Right lobe of liver (tissue), 6 donors: ENCODE results near the gene YJEFN3. TPM values are rescaled to one million over a fixed set of nuclear protein-coding genes. Genes with fewer than 3 reads are reported as not detected.

ENCODE experiments used
- ATAC-seq, 4 donors: fragments of 200-7000 bp; cut with Tn5 transposase; one replicate each; pipeline ENCODE4 v1.9.1; 2020; ENCODE audit warnings: mild to moderate bottlenecking in 4 of 4, moderate library complexity in 4 of 4
- DNase-seq, 3 donors: peaks; one replicate each; pipeline ENCODE4 v3.0.0-alpha.2; 2020
- H3K27ac ChIP-seq, 3 donors: fragments of 200-600 bp; one replicate each; pipeline ENCODE4 v1.8.0; 2022
- H3K27me3 ChIP-seq, 2 donors: fragments of 200-600 bp; one replicate each; pipeline ENCODE4 v1.8.0; 2022
- H3K36me3 ChIP-seq, 4 donors: fragments of 200-600 bp; sonication (generic) in 1 of 4; one replicate each; pipeline versions ENCODE4 v1.5.1 to v1.8.0; 2017 to 2022; ENCODE audit warnings: control low read depth in 1 of 4
- H3K4me1 ChIP-seq, 4 donors: fragments of 200-600 bp; sonication (generic) in 1 of 4; one replicate each; pipeline versions ENCODE4 v1.5.1 to v1.8.0; 2017 to 2022; ENCODE audit warnings: control low read depth in 1 of 4
- H3K4me3 ChIP-seq, 3 donors: fragments of 200-600 bp; one replicate each; pipeline ENCODE4 v1.8.0; 2022
- H3K9me3 ChIP-seq, 4 donors: fragments of 200-600 bp; sonication (generic) in 1 of 4; one replicate each; pipeline versions ENCODE4 v1.5.1 to v1.8.0; 2017 to 2022; ENCODE audit warnings: control low read depth in 1 of 4
- POLR2A ChIP-seq: fragments of 450-650 bp; IDR thresholded peaks from one replicate; pipeline ENCODE4 v1.6.1; 2017; ENCODE audit warnings: antibody characterized with exemption, mild to moderate bottlenecking
- WGBS: methylation state at CpG from one replicate; pipeline ENCODE4 v1.1.6; 2018; ENCODE audit warnings: low coverage, low lambda C conversion rate; ENCODE audit not compliant: insufficient coverage; ENCODE audit errors: missing lambda C conversion rate; 5-methylcytosine and 5-hydroxymethylcytosine counted together
- intact Hi-C, 2 donors: fragments of 100-400 bp; cut with DNase I; formaldehyde crosslinking; loops; one replicate each; pipeline versions ENCODE4 v1.11.2 to v1.14.1; 2022
- total RNA-seq, 6 experiments: library from RNA; depleted of rRNA in 2 of 6; stranded (reverse); fragments of >200 nt in 2 of 6; fragmentation: NEBNext Ultra II Directional in 3 of 6; extraction: Animal tissue kit (Norgen Biotek cat#: 25700) in 3 of 6; gene quantifications; one replicate each; pipeline versions ENCODE4 v1.1.0 to v1.2.4, GENCODE V29; 2016 to 2023
- TF ChIP-seq, protein P1 (sequence below), 4 donors: fragments of 200-600 bp in 3 of 4; fragments of 450-650 bp in 1 of 4; IDR thresholded peaks; one replicate each; pipeline versions ENCODE4 v1.5.1 to v1.8.0; 2016 to 2022; ENCODE audit warnings: antibody characterized with exemption in 4 of 4, mild to moderate bottlenecking in 2 of 4
- donor health status: DM: no; HTN: yes; CAD: no.
- donor health status: DM: no; HTN: no; CAD: no.
- donor health status: DM: no; HTN: no; CAD: no.
- donor health status: DM: no; HTN: yes; CAD: no.
- donor health status: DM: no; HTN: yes; CAD: no.

YJEFN3 gene
- total RNA-seq, 6 experiments from 2014 or later, result 0.31 to 4.2 (median 1.8) TPM

DNA sequence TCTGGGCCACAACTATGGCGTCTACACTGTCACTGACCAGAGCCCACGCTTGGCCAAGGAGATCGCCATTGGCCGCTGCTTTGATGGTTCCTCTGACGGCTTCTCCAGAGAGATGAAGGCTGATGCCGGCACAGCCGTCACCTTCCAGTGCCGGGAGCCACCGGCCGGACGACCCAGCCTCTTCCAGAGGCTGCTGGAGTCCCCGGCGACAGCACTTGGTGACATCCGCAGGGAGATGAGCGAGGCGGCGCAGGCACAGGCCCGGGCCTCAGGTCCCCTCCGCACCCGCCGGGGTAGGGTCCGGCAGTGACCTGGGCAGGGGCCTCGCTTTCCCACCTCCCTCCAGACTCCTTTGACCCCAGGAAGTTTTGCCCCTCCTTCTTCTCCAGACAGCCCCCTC is 17.0 kb downstream of the YJEFN3 start:
- TF ChIP-seq, protein P1, sequence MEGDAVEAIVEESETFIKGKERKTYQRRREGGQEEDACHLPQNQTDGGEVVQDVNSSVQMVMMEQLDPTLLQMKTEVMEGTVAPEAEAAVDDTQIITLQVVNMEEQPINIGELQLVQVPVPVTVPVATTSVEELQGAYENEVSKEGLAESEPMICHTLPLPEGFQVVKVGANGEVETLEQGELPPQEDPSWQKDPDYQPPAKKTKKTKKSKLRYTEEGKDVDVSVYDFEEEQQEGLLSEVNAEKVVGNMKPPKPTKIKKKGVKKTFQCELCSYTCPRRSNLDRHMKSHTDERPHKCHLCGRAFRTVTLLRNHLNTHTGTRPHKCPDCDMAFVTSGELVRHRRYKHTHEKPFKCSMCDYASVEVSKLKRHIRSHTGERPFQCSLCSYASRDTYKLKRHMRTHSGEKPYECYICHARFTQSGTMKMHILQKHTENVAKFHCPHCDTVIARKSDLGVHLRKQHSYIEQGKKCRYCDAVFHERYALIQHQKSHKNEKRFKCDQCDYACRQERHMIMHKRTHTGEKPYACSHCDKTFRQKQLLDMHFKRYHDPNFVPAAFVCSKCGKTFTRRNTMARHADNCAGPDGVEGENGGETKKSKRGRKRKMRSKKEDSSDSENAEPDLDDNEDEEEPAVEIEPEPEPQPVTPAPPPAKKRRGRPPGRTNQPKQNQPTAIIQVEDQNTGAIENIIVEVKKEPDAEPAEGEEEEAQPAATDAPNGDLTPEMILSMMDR (IDR thresholded peaks at IDR 0.05), result no peak
- TF ChIP-seq POLR2A, result no peak
- DNase-seq (no peak), ATAC-seq (no peak)
- intact Hi-C loops, result loop anchor here in 1 of 2 donors (10.0 kb wide), 1 partner anchor 409 kb away; no protein-coding TSS in a partner anchor
- no peaks in the 10 kb centered on the region for H3K9me3 ChIP-seq
- WGBS, result 62% methylated on average over 3 of the region's 23 CpGs
- no peaks in the 10 kb centered on the region for H3K4me1 ChIP-seq
- H3K27ac ChIP-seq, result no peak overlapping the region
- no peaks in the 10 kb centered on the region for H3K36me3 ChIP-seq
- no peaks in the 10 kb centered on the region for H3K27me3 ChIP-seq
- H3K4me3 ChIP-seq, result no peak overlapping the region

DNA sequence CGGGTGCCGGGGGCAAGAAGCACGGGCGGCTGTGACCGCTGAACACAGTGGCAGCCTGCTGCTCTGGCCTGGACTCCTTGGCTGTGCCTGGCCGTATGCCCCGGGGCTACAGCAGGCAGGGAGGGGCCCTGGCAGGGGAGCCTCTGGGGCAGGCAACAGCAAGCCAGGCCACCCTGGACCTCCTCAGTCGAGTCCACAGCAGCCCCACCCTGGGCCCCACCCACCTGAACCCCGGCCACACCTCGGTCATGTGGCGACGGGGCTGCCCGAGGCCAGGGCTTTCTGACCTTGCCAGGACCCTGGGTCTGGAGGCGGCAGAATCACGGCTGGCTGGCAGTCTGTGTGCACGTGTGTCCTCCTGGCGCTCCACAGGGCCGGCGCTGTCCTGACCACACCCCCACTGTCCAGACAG is 18.0 kb downstream of the YJEFN3 start:
- Histone ChIP-seq H3K4me1 (no peaks in the 10 kb centered on the region), H3K36me3 (no peaks in the 10 kb centered on the region), H3K9me3 (no peaks in the 10 kb centered on the region), H3K4me3 (no peak overlapping the region), H3K27ac (no peak overlapping the region), H3K27me3 (no peaks in the 10 kb centered on the region)
- 70% methylated on average over 2 of the region's 19 CpGs for WGBS
- ATAC-seq (no peak), DNase-seq (no peak)
- intact Hi-C loops, result loop anchor here in 1 of 2 donors (10.0 kb wide), 1 partner anchor 408 kb away; no protein-coding TSS in a partner anchor
- TF ChIP-seq, protein P1 (IDR thresholded peaks at IDR 0.05), result no peak
- TF ChIP-seq POLR2A, result no peak

DNA sequence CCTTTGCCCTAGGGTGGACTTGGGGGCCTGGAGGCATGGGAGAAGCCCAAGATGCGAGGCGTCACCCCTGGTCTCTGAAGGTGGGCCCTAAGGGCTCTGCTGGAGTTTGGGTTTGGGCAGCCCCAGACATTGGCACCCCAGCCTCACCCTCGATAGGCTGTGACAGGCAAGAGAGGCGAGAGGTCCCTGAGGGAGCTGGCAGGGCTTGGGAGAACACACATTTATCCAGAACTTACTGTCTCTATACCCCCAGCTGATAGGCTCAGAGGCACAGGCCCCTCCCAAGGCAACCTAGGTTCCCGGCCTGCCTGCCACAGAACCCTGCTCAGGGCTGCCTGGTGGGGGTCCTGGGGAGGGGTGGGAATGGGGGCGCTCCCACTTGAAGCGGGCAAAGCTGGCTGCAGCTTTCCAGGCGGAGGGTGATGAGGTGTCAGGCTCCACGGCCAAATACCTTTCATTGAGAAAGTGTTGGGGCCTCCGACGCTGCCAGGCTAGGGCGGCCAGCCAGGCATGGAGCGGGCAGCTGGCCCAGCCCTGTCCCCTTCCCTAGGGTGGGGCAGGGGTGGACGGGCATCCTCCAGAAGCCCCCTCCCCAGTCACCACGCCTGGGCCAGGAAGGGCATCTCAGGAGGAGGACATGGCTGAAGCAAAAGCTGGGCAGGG is 19.1 kb downstream of the YJEFN3 start:
- no peak for ATAC-seq
- no peaks in the 10 kb centered on the region for H3K9me3 ChIP-seq
- intact Hi-C loops, result loop anchor here in 1 of 2 donors (10.0 kb wide), 1 partner anchor 407 kb away; no protein-coding TSS in a partner anchor

DNA sequence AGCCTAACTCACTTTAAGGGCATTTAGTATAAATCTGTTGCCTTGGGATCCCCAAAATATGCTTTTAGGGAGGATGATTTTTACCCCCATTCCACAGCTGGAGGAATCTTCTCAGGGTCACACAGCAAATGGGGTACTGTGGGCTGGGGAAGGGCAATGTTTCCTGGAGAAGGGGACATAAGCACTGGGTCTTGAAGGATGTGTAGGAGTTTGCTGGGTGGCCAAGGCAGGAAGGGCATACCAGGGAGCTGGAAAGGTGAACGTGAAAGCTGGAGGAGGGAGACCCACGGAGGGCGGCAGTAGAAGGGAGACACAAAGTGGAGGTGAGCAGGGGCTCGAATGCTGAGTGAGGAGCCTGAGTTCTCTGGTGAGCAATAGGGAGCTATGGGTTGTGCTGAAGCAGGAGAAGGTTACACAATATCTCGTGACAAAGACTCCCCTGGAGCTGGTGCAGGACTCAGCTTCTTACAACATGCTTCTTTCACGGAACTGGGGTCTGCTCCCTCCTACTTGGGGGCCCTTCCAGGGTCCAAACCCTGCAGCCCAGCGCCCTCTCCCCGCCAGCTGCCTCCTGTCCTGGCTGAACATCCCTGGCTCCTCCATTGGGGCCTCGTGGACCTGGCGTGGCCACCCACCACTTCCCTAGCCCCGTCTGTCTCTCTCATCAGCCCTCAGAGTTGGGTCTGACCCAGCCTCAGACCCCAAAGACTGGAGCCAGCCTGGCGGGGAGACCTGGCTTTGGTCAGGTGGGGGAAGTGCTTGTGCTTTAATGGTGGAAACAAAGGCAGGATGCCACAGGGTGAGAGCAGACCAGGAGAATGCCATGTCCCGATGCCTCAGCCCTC is 20.4 kb downstream of the YJEFN3 start:
- H3K4me3 ChIP-seq, result no peak overlapping the region
- WGBS, result 16% methylated on average over 6 of the region's 13 CpGs
- H3K27ac ChIP-seq, result no peak overlapping the region
- H3K36me3 ChIP-seq, result no peaks in the 10 kb centered on the region
- no peaks in the 10 kb centered on the region for H3K4me1 ChIP-seq
- H3K27me3 ChIP-seq, result no peaks in the 10 kb centered on the region
- ATAC-seq, result no peak
- H3K9me3 ChIP-seq, result no peaks in the 10 kb centered on the region
- intact Hi-C loops, result loop anchor here in 1 of 2 donors (10.0 kb wide), 1 partner anchor 406 kb away; no protein-coding TSS in a partner anchor
- TF ChIP-seq, protein P1 (IDR thresholded peaks at IDR 0.05), result no peak
- no peak for TF ChIP-seq POLR2A
- DNase-seq, result no peak

More for the DNA sequence above, 19.1 kb downstream of the YJEFN3 start:
- Histone ChIP-seq H3K27me3 (no peaks in the 10 kb centered on the region), H3K4me3 (no peak overlapping the region), H3K36me3 (no peaks in the 10 kb centered on the region), H3K4me1 (no peaks in the 10 kb centered on the region), H3K27ac (no peak overlapping the region)
- 90% methylated on average over 2 of the region's 15 CpGs for WGBS
- no peak for TF ChIP-seq POLR2A
- TF ChIP-seq, protein P1 (IDR thresholded peaks at IDR 0.05), result no peak
- DNase-seq, result no peak
